ENCODE measurements around the gene MRGPRF.

MRGPRF gene

DNA sequence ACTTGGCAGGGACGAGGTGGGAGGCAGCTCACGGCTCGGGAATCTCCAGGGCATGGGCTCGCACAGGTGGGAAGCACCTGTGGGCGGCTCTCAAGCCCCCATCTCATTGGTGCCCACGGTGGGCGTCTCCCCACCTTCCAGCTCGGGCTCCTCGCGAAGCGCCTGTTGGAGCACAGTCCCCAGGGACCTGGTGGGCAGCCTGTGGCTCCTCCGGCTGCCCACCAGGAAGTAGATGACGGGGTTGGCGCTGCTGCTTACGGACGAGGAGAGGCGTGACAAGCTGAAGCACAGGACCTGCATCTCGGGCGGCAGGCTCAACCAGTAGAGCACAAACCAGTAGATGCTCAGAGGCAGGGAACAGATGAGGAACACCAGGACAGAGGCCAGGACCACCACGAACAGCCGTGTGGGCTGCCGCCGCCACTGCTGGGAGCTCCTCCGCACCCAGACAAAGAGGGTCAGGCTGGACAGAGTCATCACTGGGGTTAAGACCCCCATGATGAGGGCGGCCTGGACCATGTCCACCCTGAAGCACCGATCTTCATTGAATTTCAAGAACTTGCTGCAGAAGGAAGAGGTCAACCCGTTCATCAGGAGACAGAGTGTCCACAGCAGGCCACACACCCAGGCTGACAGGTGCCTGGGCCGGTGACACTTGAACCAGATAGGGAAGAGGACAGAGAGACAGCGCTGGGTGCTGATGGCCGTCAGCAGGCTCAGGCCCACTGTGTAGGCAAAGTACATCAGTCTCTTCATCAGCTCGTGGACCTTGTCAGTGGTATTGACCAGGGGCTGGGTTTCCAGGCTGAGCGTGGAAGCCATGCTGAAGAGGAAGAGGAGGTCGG is 32.9 kb downstream of the MRGPRF start:
- TF ChIP-seq, protein P1, sequence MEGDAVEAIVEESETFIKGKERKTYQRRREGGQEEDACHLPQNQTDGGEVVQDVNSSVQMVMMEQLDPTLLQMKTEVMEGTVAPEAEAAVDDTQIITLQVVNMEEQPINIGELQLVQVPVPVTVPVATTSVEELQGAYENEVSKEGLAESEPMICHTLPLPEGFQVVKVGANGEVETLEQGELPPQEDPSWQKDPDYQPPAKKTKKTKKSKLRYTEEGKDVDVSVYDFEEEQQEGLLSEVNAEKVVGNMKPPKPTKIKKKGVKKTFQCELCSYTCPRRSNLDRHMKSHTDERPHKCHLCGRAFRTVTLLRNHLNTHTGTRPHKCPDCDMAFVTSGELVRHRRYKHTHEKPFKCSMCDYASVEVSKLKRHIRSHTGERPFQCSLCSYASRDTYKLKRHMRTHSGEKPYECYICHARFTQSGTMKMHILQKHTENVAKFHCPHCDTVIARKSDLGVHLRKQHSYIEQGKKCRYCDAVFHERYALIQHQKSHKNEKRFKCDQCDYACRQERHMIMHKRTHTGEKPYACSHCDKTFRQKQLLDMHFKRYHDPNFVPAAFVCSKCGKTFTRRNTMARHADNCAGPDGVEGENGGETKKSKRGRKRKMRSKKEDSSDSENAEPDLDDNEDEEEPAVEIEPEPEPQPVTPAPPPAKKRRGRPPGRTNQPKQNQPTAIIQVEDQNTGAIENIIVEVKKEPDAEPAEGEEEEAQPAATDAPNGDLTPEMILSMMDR (conservative IDR thresholded peaks at IDR 0.05; ENCODE audit: low read depth, low read length): no peak
- no peak overlapping the region for H3K4me3 ChIP-seq (ENCODE audit: low read depth, low read length)
- DNase-seq (ENCODE audit: low read depth): no peak

DNA sequence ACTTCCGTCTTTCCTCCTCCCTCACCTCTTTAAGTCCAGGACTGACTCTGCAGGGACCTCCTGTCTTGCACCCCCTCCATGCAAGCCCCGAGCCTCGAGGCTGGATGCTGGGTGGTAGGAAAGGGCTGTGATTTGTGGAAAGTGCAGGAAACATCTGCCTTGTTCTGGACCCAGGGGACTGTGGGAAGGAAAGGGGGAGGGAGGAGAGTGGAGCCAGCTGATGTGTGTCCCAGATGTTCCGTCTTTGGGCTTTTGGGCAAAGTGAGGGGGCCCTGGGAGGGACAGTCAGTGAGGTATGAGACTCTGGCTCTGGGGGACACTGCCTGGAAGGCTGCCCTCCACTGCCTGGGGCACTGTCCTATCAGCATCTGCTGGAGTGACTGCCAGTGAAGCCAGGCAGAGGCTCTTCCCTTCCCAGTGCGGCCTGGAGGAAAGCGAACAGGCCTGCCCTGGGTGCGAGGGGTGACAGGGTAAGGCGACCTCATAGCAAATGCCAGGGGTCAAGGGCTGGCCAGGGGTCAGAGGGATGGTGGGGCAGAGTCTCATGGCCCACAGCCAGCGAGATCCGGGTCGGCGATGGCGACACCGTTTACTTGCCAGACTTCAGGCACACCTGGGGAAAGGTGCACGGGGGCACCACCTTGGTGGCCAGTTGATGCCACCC is 34.0 kb downstream of the MRGPRF start:
- DNase-seq (ENCODE audit: low read depth): no peak
- H3K4me3 ChIP-seq (ENCODE audit: low read depth, low read length): no peak overlapping the region
- TF ChIP-seq, protein P1 (conservative IDR thresholded peaks at IDR 0.05; ENCODE audit: low read depth, low read length): no peak

GRCh38 chr11:68978626-68978930 is 34.5 kb downstream of the MRGPRF start:
- TF ChIP-seq, protein P1 (conservative IDR thresholded peaks at IDR 0.05; ENCODE audit: low read depth, low read length): no peak
- no peak for DNase-seq (ENCODE audit: low read depth)
- H3K4me3 ChIP-seq (ENCODE audit: low read depth, low read length): no peak overlapping the region

DNA sequence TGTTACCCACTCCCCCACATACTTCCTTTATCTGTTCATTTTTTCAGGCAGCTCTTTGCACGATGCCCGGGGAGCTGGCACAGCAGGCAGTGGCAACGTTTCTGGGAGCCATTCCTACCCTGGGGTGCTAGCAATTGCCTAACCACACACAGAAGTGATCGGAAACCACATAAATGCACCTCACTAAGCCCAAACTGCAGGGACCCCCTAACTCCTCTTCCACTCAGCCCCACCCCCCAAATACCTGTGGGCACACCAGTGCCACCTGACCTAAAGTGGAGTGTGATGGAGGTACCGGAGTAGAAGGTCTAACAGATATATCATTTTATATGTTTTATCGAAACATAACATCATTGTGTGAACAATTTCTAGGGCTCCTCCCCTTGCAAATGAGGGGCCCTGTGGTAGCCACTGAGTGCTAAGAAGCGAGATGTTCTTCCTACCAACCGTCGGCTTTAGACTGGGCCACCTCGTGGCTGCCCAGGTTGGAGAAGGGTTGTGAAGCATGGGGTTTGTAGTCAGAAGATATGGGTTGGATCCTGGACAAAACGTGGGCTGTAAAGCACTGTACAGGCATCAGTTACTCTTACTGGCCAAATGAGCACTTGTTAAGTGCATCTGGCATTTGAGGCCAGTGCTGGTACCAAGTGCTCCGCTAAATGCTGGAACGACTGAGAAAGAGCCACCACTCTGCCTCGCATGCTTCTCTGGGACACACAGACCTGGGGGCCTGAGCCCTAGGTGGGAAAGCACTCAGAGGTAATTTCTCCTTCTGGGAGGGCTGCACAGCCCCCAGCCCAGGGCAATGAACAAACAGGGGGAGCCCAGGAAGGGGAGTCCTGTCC is 35.0 kb downstream of the MRGPRF start:
- no peak for DNase-seq (ENCODE audit: low read depth)
- TF ChIP-seq, protein P1 (conservative IDR thresholded peaks at IDR 0.05; ENCODE audit: low read depth, low read length): no peak
- H3K4me3 ChIP-seq (ENCODE audit: low read depth, low read length): no peak overlapping the region

DNA sequence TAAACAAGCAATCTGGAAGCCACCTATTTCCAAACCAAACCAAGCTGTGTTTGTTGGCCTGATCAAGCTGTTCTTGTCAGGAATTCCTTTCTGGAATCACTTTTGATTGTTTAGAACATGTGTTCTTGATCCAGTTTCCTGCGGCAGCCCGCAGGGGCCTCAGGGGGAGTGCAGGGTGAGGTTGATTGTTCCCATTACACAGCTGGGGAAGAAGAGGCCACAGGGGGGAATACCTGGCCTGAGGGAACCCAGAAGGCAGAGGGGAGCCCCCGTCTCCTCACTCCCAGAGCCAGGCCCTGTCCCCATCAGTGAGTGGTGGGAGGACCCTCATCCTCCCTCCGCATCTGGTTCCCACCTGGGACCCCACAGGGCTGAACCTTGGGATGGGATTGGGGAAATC is 36.5 kb downstream of the MRGPRF start:
- no peak for DNase-seq (ENCODE audit: low read depth)
- TF ChIP-seq, protein P1 (conservative IDR thresholded peaks at IDR 0.05; ENCODE audit: low read depth, low read length): no peak
- no peak overlapping the region for H3K4me3 ChIP-seq (ENCODE audit: low read depth, low read length)

DNA sequence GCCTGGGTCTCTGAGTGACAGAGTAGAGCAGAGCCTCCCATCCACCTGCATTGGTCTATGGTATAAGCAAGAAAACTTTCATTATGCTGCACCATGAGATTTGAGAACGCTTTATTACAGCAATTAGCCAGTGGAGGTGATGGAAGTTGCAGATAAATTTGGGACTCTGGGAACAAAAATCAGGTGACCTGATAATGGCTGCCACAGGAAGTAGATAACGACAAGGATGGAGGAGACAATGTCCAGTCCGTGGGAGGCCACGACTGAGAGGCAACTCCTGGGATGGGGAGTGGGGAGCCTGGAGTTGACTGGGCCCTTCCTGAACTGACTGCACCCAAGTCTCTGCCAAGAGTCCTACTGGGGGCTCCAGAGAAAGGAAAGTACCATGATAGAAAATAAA is 37.0 kb downstream of the MRGPRF start:
- no peak overlapping the region for H3K4me3 ChIP-seq (ENCODE audit: low read depth, low read length)
- DNase-seq (ENCODE audit: low read depth): no peak
- TF ChIP-seq, protein P1 (conservative IDR thresholded peaks at IDR 0.05; ENCODE audit: low read depth, low read length): no peak

Measured in choroid plexus epithelial cell (primary cell).